ENCODE results near the gene DNAJC3. TPM values are rescaled to one million over a fixed set of nuclear protein-coding genes. Genes with fewer than 3 reads are reported as not detected.
A peak's percentile ranks its signal among the peaks of the same experiment; 100 is the strongest.
"Not testable (repeated sequence)": the region's sequence is repeated elsewhere in the genome, so short reads cannot be mapped to it uniquely, and the experiment has no call there.

Gene DNAJC3
- total and polyA plus RNA-seq, 2 of the 13 experiments (the other 11 are each of a cell fraction or from before 2014, with no cell fraction given) = 10.4 to 48.2 TPM

DNA sequence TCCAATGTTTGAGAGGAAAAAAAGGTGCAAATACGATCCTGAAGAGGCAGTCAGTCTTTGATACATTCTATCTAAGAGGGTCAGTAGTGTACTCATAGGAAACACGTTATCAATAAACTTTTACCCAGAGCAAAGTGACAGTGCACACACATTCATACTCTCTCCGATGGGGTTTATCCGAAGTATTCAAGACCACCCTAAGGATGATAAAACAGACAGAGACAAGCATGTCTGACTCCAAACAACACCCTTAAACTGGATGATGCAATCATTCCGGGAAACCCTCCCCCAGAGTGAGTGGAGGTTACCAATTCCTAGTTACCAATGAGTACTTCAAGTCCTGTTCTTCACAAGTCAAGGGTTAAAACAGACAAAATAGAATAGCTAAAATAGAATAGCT lies 79.1 kb downstream of the DNAJC3 start:
- CTCF ChIA-PET (ENCODE audit: low intra/inter-chr PET ratio, low total read pairs) = no interaction called here
- peaks cover 3% of the 10 kb centered on the region for H3K79me2 ChIP-seq (ENCODE audit: insufficient read depth, low read length)
- TF ChIP-seq, protein P1, sequence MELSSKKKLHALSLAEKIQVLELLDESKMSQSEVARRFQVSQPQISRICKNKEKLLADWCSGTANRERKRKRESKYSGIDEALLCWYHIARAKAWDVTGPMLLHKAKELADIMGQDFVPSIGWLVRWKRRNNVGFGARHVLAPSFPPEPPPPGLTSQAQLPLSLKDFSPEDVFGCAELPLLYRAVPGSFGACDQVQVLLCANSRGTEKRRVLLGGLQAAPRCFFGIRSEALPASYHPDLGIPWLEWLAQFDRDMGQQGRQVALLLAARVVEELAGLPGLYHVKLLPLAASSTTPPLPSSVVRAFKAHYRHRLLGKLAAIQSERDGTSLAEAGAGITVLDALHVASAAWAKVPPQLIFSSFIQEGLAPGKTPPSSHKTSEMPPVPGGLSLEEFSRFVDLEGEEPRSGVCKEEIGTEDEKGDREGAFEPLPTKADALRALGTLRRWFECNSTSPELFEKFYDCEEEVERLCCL (CRISPR knock-in tag; IDR thresholded peaks at IDR 0.05; ENCODE audit: borderline replicate concordance) = no peak
- TF ChIP-seq CEBPB (IDR thresholded peaks at IDR 0.05; ENCODE audit: borderline replicate concordance, low read depth, low read length) (peak; percentile 16; the same call in 1 of the 2 replicates), CEBPG (CRISPR knock-in tag; IDR thresholded peaks at IDR 0.05) (0 out of 2 replicates have a peak, but pooled peaks have one; percentile 6)
- no peak for FAIRE-seq
- no peak for ATAC-seq
- POLR2A ChIA-PET = interaction anchor here (0.7 kb wide), 1 partner anchor 81 kb away, joined by 3 read pairs; no protein-coding TSS in a partner anchor
- no peak for DNase-seq (ENCODE audit: low spot score)
- intact Hi-C loops (cut with micrococcal nuclease; ENCODE audit: unreplicated experiment) = no loop called here
- no peak overlapping the region for H2AFZ ChIP-seq (ENCODE audit: low read length)
- no peak overlapping the region for H3K4me3 ChIP-seq (replicated peaks in 1 of 3; ENCODE audit: insufficient read depth in 1 of 3, low read depth in 2 of 3, low read length in 3 of 3)
- no peaks in the 10 kb centered on the region for H3K9me3 ChIP-seq (ENCODE audit: low read length)
- H3K9ac ChIP-seq (ENCODE audit: insufficient read depth, low read depth, low read length) = no peak overlapping the region
- H3K36me3 ChIP-seq (replicated peaks in 1 of 2; ENCODE audit: control insufficient read depth in 1 of 2, insufficient read depth in 2 of 2, low read length in 2 of 2) = peaks cover 0 to 13% of the 10 kb centered on the region in 2 experiments; a peak in 3 of 5 replicates
- no TSS peak for BruUV-seq (replicated peaks)
- in situ Hi-C loops (cut with HindIII; ENCODE audit: extremely low pct_ligation_motif_present, low pct_unique_long_range_greater_than_20kb) = no loop called here
- no peak overlapping the region for H3K4me2 ChIP-seq (ENCODE audit: low read depth, low read length)
- no peaks in the 10 kb centered on the region for H3K4me1 ChIP-seq (ENCODE audit: insufficient read depth, low read length)
- H4K20me1 ChIP-seq (ENCODE audit: insufficient read depth, low read length) = no peaks in the 10 kb centered on the region
- no peak overlapping the region for H3K27ac ChIP-seq (ENCODE audit: extremely low read length, insufficient read depth, low read length)
- no peaks in the 10 kb centered on the region for H3K27me3 ChIP-seq (ENCODE audit: control insufficient read depth in 1 of 2, insufficient read depth in 2 of 2, low read length in 2 of 2)
- 96% methylated on average over 5 of the region's 5 CpGs for WGBS (ENCODE audit: low lambda C conversion rate)

DNA sequence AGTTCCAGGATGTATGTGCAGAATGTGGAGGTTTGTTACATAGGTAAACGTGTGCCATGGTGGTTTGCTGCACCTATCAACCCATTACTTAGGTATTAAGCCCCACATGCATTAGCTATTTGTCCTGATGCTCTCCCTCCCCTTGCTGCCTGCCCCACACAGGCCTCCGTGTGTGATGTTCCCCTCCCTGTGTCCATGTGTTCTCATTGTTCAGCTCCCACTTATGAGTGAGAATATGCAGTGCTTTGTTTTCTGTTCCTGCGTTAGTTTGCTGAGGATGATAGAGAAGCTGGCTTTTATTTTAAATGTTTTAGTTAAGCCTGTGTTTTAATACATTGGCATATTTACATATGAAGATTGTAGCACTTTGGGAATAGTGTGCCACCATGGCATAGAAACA lies 85.7 kb downstream of the DNAJC3 start:
- WGBS (ENCODE audit: low lambda C conversion rate) = 95% methylated on average over 3 of the region's 3 CpGs
- H3K27ac ChIP-seq (ENCODE audit: extremely low read length, insufficient read depth, low read length); DNase-seq (ENCODE audit: low spot score); intact Hi-C loops (cut with micrococcal nuclease; ENCODE audit: unreplicated experiment); H4K20me1 ChIP-seq (ENCODE audit: insufficient read depth, low read length); H3K9me3 ChIP-seq (ENCODE audit: low read length); H3K4me3 ChIP-seq (replicated peaks in 1 of 3; ENCODE audit: insufficient read depth in 1 of 3, low read depth in 2 of 3, low read length in 3 of 3); H2AFZ ChIP-seq (ENCODE audit: low read length); BruUV-seq (replicated peaks); CTCF ChIA-PET (ENCODE audit: low intra/inter-chr PET ratio, low total read pairs); H3K79me2 ChIP-seq (ENCODE audit: insufficient read depth, low read length); FAIRE-seq; POLR2A ChIA-PET; ATAC-seq; H3K4me1 ChIP-seq (ENCODE audit: insufficient read depth, low read length); in situ Hi-C loops (cut with HindIII; ENCODE audit: extremely low pct_ligation_motif_present, low pct_unique_long_range_greater_than_20kb); H3K4me2 ChIP-seq (ENCODE audit: low read depth, low read length); H3K9ac ChIP-seq (ENCODE audit: insufficient read depth, low read depth, low read length); H3K27me3 ChIP-seq (ENCODE audit: control insufficient read depth in 1 of 2, insufficient read depth in 2 of 2, low read length in 2 of 2): not testable (repeated sequence)
- peaks cover 4 to 35% of the 10 kb centered on the region in 2 experiments for H3K36me3 ChIP-seq (replicated peaks in 1 of 2; ENCODE audit: control insufficient read depth in 1 of 2, insufficient read depth in 2 of 2, low read length in 2 of 2)
